ENCODE measurements around the gene CFAP43. TPM values are rescaled to one million over a fixed set of nuclear protein-coding genes. Genes with fewer than 3 reads are reported as not detected.

CFAP43 gene
- total RNA-seq, 1 donor from 2014 or later = not detected

- H3K27me3 Mint-ChIP-seq (ENCODE audit: insufficient read depth) = peaks cover 45% of the 10 kb centered on the region
- H3K36me3 Mint-ChIP-seq (ENCODE audit: low read depth) = no peaks in the 10 kb centered on the region
- no peak overlapping the region for H3K4me3 Mint-ChIP-seq
- H3K4me1 Mint-ChIP-seq (ENCODE audit: low read depth) = no peaks in the 10 kb centered on the region
- peaks cover under 1% of the 10 kb centered on the region for H3K9me3 Mint-ChIP-seq
- intact Hi-C loops (cut with micrococcal nuclease) = no loop called here
- DNase-seq (ENCODE audit: low spot score) = no peak
- H3K27ac Mint-ChIP-seq = no peak overlapping the region
Measured at GRCh38 chr10:104144931-104145330, 87.2 kb downstream of the CFAP43 start.

- H3K9me3 Mint-ChIP-seq = no peaks in the 10 kb centered on the region
- no peak overlapping the region for H3K4me3 Mint-ChIP-seq
- intact Hi-C loops (cut with micrococcal nuclease) = no loop called here
Measured at GRCh38 chr10:104143829-104144228, 88.3 kb downstream of the CFAP43 start.

DNA sequence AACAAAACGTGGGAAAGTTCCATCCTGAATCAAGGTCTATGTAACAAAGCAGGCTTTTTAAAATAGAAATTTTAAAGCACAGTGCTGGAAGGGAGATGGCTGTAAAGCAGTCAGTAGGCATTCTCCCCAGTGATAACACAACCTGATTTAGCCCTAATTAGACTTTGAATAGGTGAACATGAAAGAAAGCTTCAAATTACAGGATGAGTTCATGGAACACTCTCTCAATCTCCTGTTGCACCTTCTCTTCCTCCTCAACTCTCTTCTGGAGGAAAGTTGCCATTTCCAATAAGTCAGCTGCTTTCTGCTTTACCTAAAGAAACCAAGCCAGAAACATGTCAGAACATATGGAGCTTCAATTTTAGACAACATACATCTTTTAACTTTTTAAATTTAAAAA is 90.1 kb downstream of the CFAP43 start:
- intact Hi-C loops (cut with micrococcal nuclease) = no loop called here

More at GRCh38 chr10:104143829-104144228, 88.3 kb downstream of the CFAP43 start:
- no peaks in the 10 kb centered on the region for H3K4me1 Mint-ChIP-seq (ENCODE audit: low read depth)
- H3K27ac Mint-ChIP-seq = no peak overlapping the region
- H3K27me3 Mint-ChIP-seq (ENCODE audit: insufficient read depth) = peaks cover 41% of the 10 kb centered on the region
- H3K36me3 Mint-ChIP-seq (ENCODE audit: low read depth) = no peaks in the 10 kb centered on the region
- no peak for DNase-seq (ENCODE audit: low spot score)

DNA sequence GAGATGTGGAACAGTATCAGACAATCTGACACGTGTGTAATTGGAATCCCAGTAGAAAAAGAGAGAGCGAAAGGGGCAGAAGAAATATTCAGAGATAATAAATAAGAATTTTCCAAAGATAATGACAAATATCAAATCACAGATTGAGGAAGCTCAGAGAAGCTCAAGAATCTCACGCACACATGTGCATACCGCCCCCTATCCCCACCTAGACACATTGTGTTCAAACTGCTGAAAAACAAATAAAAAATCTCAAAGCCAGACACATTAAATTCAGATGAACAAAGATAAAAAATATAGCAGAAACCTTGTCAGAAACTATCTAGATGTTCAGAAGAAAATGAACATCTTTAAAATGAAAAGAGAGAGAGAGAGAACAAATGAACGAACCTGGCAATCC is 92.9 kb downstream of the CFAP43 start:
- DNase-seq (ENCODE audit: low spot score) = no peak
- Mint-ChIP-seq H3K36me3 (ENCODE audit: low read depth) (no peaks in the 10 kb centered on the region), H3K4me1 (ENCODE audit: low read depth) (no peaks in the 10 kb centered on the region), H3K4me3 (no peak overlapping the region), H3K27ac (no peak overlapping the region), H3K9me3 (no peaks in the 10 kb centered on the region), H3K27me3 (ENCODE audit: insufficient read depth) (peaks cover 31% of the 10 kb centered on the region)
- intact Hi-C loops (cut with micrococcal nuclease) = no loop called here

More for the DNA sequence above, 90.1 kb downstream of the CFAP43 start:
- DNase-seq (ENCODE audit: low spot score) = no peak
- no peak overlapping the region for H3K4me3 Mint-ChIP-seq
- H3K36me3 Mint-ChIP-seq (ENCODE audit: low read depth) = no peaks in the 10 kb centered on the region
- H3K9me3 Mint-ChIP-seq = no peaks in the 10 kb centered on the region
- no peaks in the 10 kb centered on the region for H3K4me1 Mint-ChIP-seq (ENCODE audit: low read depth)
- peaks cover 38% of the 10 kb centered on the region for H3K27me3 Mint-ChIP-seq (ENCODE audit: insufficient read depth)
- no peak overlapping the region for H3K27ac Mint-ChIP-seq

DNA sequence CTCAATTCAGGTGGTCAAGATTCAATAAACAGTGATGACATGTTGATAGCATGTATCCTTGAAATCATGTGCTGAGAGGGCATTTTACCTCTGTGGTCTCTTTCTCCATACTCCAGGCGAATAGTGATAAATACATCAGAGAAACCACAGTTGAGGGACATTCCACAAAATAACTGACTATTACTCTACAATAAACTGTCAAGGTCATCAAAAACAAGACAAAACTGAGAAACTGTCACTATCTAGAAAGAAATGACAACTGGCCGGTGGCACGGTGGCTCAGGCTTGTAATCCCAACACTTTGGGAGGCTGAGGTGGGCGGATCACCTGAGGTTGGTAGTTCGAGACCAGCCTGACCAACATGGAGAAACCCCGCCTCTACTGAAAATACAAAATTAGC is 94.0 kb downstream of the CFAP43 start:
- H3K27ac Mint-ChIP-seq = no peak overlapping the region

GRCh38 chr10:104130041-104130440 is 102.1 kb downstream of the CFAP43 start:
- no peak for DNase-seq (ENCODE audit: low spot score)
- H3K4me1 Mint-ChIP-seq (ENCODE audit: low read depth) = peaks cover 20% of the 10 kb centered on the region
- intact Hi-C loops (cut with micrococcal nuclease) = no loop called here
- peaks cover 9% of the 10 kb centered on the region for H3K36me3 Mint-ChIP-seq (ENCODE audit: low read depth)
- no peaks in the 10 kb centered on the region for H3K9me3 Mint-ChIP-seq
- peaks cover 28% of the 10 kb centered on the region for H3K27me3 Mint-ChIP-seq (ENCODE audit: insufficient read depth)
- no peak overlapping the region for H3K27ac Mint-ChIP-seq
- H3K4me3 Mint-ChIP-seq = no peak overlapping the region

More for the DNA sequence above, 94.0 kb downstream of the CFAP43 start:
- DNase-seq (ENCODE audit: low spot score) = no peak
- H3K27me3 Mint-ChIP-seq (ENCODE audit: insufficient read depth) = peaks cover 39% of the 10 kb centered on the region
- no peaks in the 10 kb centered on the region for H3K9me3 Mint-ChIP-seq
- intact Hi-C loops (cut with micrococcal nuclease) = no loop called here
- no peaks in the 10 kb centered on the region for H3K4me1 Mint-ChIP-seq (ENCODE audit: low read depth)
- H3K36me3 Mint-ChIP-seq (ENCODE audit: low read depth) = no peaks in the 10 kb centered on the region
- H3K4me3 Mint-ChIP-seq = no peak overlapping the region

DNA sequence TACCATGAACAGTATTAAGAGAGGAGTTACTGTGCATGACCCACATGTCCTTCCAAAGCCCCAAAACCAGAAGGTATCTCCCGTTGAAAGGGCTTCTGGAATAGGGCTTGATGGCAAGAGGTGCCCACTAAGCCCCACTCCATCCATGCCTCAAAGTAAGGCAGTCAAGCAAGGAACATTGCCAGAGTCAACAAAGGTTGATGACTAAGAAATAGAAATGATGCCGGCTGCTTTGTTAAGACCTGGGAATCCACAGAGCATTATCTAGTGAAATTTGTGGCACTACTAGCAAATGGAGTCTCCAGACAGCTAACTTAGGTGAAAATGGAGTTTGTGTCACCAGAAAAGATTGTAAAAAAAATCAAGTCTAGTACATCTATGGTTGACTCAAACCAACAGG is 104.0 kb downstream of the CFAP43 start:
- intact Hi-C loops (cut with micrococcal nuclease) = loop anchor here (10.0 kb wide), 2 partner anchors 763 to 1383 kb away; partner anchors contain the start of genes TAF5 and WBP1L

GRCh38 chr10:104127411-104127810 is 104.8 kb downstream of the CFAP43 start:
- H3K9me3 Mint-ChIP-seq = no peaks in the 10 kb centered on the region
- intact Hi-C loops (cut with micrococcal nuclease) = loop anchor here (10.0 kb wide), 2 partner anchors 763 to 1383 kb away; partner anchors contain the start of genes TAF5 and WBP1L
- H3K36me3 Mint-ChIP-seq (ENCODE audit: low read depth) = peaks cover 13% of the 10 kb centered on the region
- H3K4me3 Mint-ChIP-seq = no peak overlapping the region
- no peak for DNase-seq (ENCODE audit: low spot score)
- H3K4me1 Mint-ChIP-seq (ENCODE audit: low read depth) = peaks cover 35% of the 10 kb centered on the region
- no peak overlapping the region for H3K27ac Mint-ChIP-seq
- H3K27me3 Mint-ChIP-seq (ENCODE audit: insufficient read depth) = peaks cover 8% of the 10 kb centered on the region

More for the DNA sequence above, 104.0 kb downstream of the CFAP43 start:
- H3K4me3 Mint-ChIP-seq = no peak overlapping the region
- H3K9me3 Mint-ChIP-seq = no peaks in the 10 kb centered on the region
- H3K36me3 Mint-ChIP-seq (ENCODE audit: low read depth) = peaks cover 13% of the 10 kb centered on the region
- peaks cover 15% of the 10 kb centered on the region for H3K27me3 Mint-ChIP-seq (ENCODE audit: insufficient read depth)
- H3K4me1 Mint-ChIP-seq (ENCODE audit: low read depth) = peaks cover 27% of the 10 kb centered on the region
- no peak for DNase-seq (ENCODE audit: low spot score)
- H3K27ac Mint-ChIP-seq = no peak overlapping the region

- Mint-ChIP-seq H3K4me1 (ENCODE audit: low read depth) (peaks cover 53% of the 10 kb centered on the region), H3K27ac (no peak overlapping the region), H3K27me3 (ENCODE audit: insufficient read depth) (no peaks in the 10 kb centered on the region), H3K9me3 (no peaks in the 10 kb centered on the region), H3K36me3 (ENCODE audit: low read depth) (peaks cover 13% of the 10 kb centered on the region), H3K4me3 (peak overlapping the region; percentile 94)
- no peak for DNase-seq (ENCODE audit: low spot score)
- intact Hi-C loops (cut with micrococcal nuclease) = loop anchor here (5.0 to 10.0 kb wide), 6 partner anchors 106 to 1379 kb away; partner anchors contain the start of genes TAF5 and WBP1L
Measured at GRCh38 chr10:104123397-104123796, 108.8 kb downstream of the CFAP43 start.

DNA sequence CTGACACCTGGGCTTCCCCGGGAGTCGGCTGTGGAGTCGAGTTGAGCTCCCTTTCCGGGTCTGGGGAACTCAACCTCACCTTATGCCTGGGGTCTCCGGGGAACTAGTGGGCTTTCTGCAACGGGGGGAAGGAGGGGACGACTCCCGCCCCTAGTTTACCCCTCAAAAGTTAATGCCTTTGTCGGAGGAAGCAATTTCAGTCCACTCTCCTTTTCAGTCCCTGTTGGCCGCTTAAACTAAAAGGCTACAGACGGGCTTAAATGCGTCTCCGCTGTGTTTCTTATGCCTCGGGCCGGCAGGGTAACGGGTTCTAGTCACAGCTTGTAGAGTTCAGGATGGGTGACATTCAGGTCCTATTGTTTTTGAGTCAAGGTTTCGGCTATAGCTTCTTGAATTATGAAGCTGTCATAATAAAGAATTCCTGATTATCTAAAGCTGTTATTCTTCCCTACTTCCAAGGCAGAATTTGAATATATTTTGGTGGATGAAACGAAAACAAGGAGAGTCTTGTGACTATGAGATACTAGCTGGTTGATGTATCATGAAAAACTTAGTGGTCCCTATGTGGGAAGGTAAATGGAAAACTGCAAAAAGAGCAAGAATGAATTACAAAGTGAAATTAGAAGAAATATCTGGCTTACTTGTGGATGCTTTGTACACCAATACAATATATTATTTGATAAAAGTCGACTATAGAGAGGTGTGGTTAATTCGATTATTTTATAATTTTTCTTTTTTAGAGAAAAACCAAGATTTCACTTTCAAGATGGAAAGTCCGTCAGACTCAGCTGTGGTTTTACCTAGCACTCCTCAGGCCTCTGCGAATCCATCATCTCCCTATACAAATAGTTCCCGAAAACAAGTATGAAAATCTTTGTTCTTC is 109.7 kb downstream of the CFAP43 start:
- DNase-seq (ENCODE audit: low spot score) = no peak
- peaks cover 51% of the 10 kb centered on the region for H3K4me1 Mint-ChIP-seq (ENCODE audit: low read depth)
- H3K4me3 Mint-ChIP-seq = peak overlapping the region; percentile 94
- intact Hi-C loops (cut with micrococcal nuclease) = loop anchor here (1.0 to 10.0 kb wide), 7 partner anchors 105 to 1378 kb away; partner anchors contain the start of genes STN1, TAF5 and WBP1L
- peak overlapping the region; percentile 99 for H3K27ac Mint-ChIP-seq
- peaks cover 13% of the 10 kb centered on the region for H3K36me3 Mint-ChIP-seq (ENCODE audit: low read depth)
- H3K27me3 Mint-ChIP-seq (ENCODE audit: insufficient read depth) = peaks cover 6% of the 10 kb centered on the region
- H3K9me3 Mint-ChIP-seq = no peaks in the 10 kb centered on the region

GRCh38 chr10:104121485-104122224 is 110.5 kb downstream of the CFAP43 start, which contains the start of gene SFR1:
Gene SFR1, plus strand, starts transcription at chr10:104122171. Its CDS starts 13 bp downstream, at chr10:104122184.
- intact Hi-C loops (cut with micrococcal nuclease) = loop anchor here (1.0 to 10.0 kb wide), 15 partner anchors 104 to 1377 kb away; partner anchors contain the start of genes CFAP43, CFAP58, GSTO2 and STN1
- H3K9me3 Mint-ChIP-seq = no peaks in the 10 kb centered on the region
- DNase-seq (ENCODE audit: low spot score) = peak; percentile 99

GRCh38 chr10:104120903-104121484 is 111.2 kb downstream of the CFAP43 start:
- peak overlapping the region; percentile 99 for H3K27ac Mint-ChIP-seq
- H3K9me3 Mint-ChIP-seq = no peaks in the 10 kb centered on the region
- H3K4me3 Mint-ChIP-seq = peak overlapping the region; percentile 94
- H3K4me1 Mint-ChIP-seq (ENCODE audit: low read depth) = peaks cover 38% of the 10 kb centered on the region
- DNase-seq (ENCODE audit: low spot score) = peak; percentile 85
- intact Hi-C loops (cut with micrococcal nuclease) = loop anchor here (1.0 to 10.0 kb wide), 14 partner anchors 104 to 1376 kb away; partner anchors contain the start of genes CFAP43, CFAP58, GSTO2 and TAF5
- peaks cover 12% of the 10 kb centered on the region for H3K27me3 Mint-ChIP-seq (ENCODE audit: insufficient read depth)
- peaks cover 10% of the 10 kb centered on the region for H3K36me3 Mint-ChIP-seq (ENCODE audit: low read depth)

More at GRCh38 chr10:104121485-104122224, 110.5 kb downstream of the CFAP43 start, which contains the start of gene SFR1:
- peaks cover 44% of the 10 kb centered on the region for H3K4me1 Mint-ChIP-seq (ENCODE audit: low read depth)
- peaks cover 13% of the 10 kb centered on the region for H3K36me3 Mint-ChIP-seq (ENCODE audit: low read depth)
- peak within 1 kb of the TSS; percentile 99 for H3K27ac Mint-ChIP-seq
- H3K27me3 Mint-ChIP-seq (ENCODE audit: insufficient read depth) = peaks cover 10% of the 10 kb centered on the region
- H3K4me3 Mint-ChIP-seq = peak within 1 kb of the TSS; percentile 94
